Endothelial cell of umbilical vein (primary cell): ENCODE measurements around the gene NTRK2. TPM values are rescaled to one million over a fixed set of nuclear protein-coding genes. Genes with fewer than 3 reads are reported as not detected.

Experiments used
- BruUV-seq: library from RNA; stranded (reverse); fragments of 400-500 nt; replicated peaks from 2 replicates; lab custom pipeline; 2021; lab: Mats Ljungman, UMichigan
- CTCF ChIA-PET: fragments of 300-600, 350-600 bp; sonication (Branson Sonifier 250); formaldehyde crosslinking; loops from one replicate; lab custom pipeline; 2021; ENCODE audit warnings: antibody characterized with exemption, inconsistent platforms; lab: Charles Lee
- POLR2A ChIA-PET: fragments of 300-600, 350-600 bp; sonication (Branson Sonifier 250); formaldehyde crosslinking; loops from one replicate; lab custom pipeline; 2021; ENCODE audit warnings: antibody characterized with exemption, inconsistent platforms; lab: Charles Lee
- DNase-seq: peaks from one replicate; pipeline ENCODE4 v3.0.0-alpha.2; 2011; ENCODE audit warnings: low read depth, low spot score
- FAIRE-seq: peaks from 2 replicates; lab custom pipeline; 2011; peaks lifted over from hg19 to GRCh38; lab: Jason Lieb, UNC
- H2AFZ ChIP-seq: 2 replicates; pipeline ENCODE4 v1.6.0; 2012; ENCODE audit warnings: low read depth, low read length, control low read depth, inconsistent platforms
- H3K27ac ChIP-seq: 2 replicates; pipeline ENCODE4 v1.5.1; 2011; ENCODE audit warnings: low read depth, mild to moderate bottlenecking, control low read depth, low read length, moderate library complexity; ENCODE audit not compliant: insufficient read depth
- H3K27me3 ChIP-seq, 2 experiments: 2 replicates each; pipeline versions ENCODE4 v1.6.0 to v1.6.1; 2011; ENCODE audit warnings: low read length in 2 of 2, mixed read lengths in 1 of 2; ENCODE audit not compliant: control insufficient read depth in 2 of 2, insufficient read depth in 2 of 2
- H3K36me3 ChIP-seq, 2 experiments: 2 replicates in 1 of 2; 3 replicates in 1 of 2; pipeline ENCODE4 v1.5.1; 2011; ENCODE audit warnings: low read length in 2 of 2, mild to moderate bottlenecking in 1 of 2, moderate library complexity in 1 of 2; ENCODE audit not compliant: control insufficient read depth in 2 of 2, insufficient read depth in 2 of 2; ENCODE audit errors: extremely low read depth in 1 of 2
- H3K4me1 ChIP-seq: 3 replicates; pipeline ENCODE4 v1.5.1; 2011; ENCODE audit warnings: mild to moderate bottlenecking, low read length; ENCODE audit not compliant: control insufficient read depth, insufficient read depth; ENCODE audit errors: extremely low read depth
- H3K4me2 ChIP-seq: 2 replicates; pipeline ENCODE4 v1.6.1; 2011; ENCODE audit warnings: low read length, control low read depth, mixed read lengths; ENCODE audit not compliant: insufficient read depth
- H3K4me3 ChIP-seq, 3 experiments: fragments of 200-600 bp in 1 of 3; sonication (generic), shearing (Covaris generic) in 1 of 3; replicated peaks in 1 of 3; 2 replicates each; pipeline ENCODE4 v1.5.1; 2011 to 2016; ENCODE audit warnings: control low read depth in 3 of 3, low read length in 3 of 3, mild to moderate bottlenecking in 2 of 3, inconsistent platforms in 1 of 3, low read depth in 1 of 3, moderate library complexity in 1 of 3; ENCODE audit not compliant: insufficient read depth in 1 of 3
- H3K79me2 ChIP-seq: 2 replicates; pipeline ENCODE4 v1.6.0; 2012; ENCODE audit warnings: low read length, inconsistent platforms; ENCODE audit not compliant: control insufficient read depth, insufficient read depth
- H3K9ac ChIP-seq: replicated peaks from 2 replicates; pipeline ENCODE3; 2011; ENCODE audit warnings: low read length, control low read depth; ENCODE audit not compliant: insufficient read depth; ENCODE audit errors: extremely low read depth
- H3K9me1 ChIP-seq: replicated peaks from 3 replicates; pipeline ENCODE4 v1.6.0; 2011; ENCODE audit warnings: mild to moderate bottlenecking, low read length; ENCODE audit not compliant: control insufficient read depth, insufficient read depth; ENCODE audit errors: extremely low read depth
- H3K9me3 ChIP-seq: replicated peaks from 2 replicates; pipeline ENCODE4 v1.5.1; 2012; ENCODE audit warnings: low read length, inconsistent platforms; ENCODE audit not compliant: control insufficient read depth, insufficient read depth
- H4K20me1 ChIP-seq: replicated peaks from 2 replicates; pipeline ENCODE3; 2011; ENCODE audit warnings: mild to moderate bottlenecking, low read length; ENCODE audit not compliant: control insufficient read depth, insufficient read depth; ENCODE audit errors: extremely low read depth
- EZH2 ChIP-seq: IDR thresholded peaks from 2 replicates; pipeline ENCODE4 v1.6.1; 2012; ENCODE audit warnings: borderline replicate concordance, low read depth, mild to moderate bottlenecking, moderate library complexity, low read length, inconsistent platforms; ENCODE audit not compliant: severe bottlenecking
- FOS ChIP-seq: IDR thresholded peaks from 2 replicates; pipeline ENCODE4 v1.6.1; 2011; ENCODE audit warnings: mild to moderate bottlenecking, low read length, moderate library complexity, borderline replicate concordance; ENCODE audit not compliant: insufficient read depth
- GATA2 ChIP-seq: IDR thresholded peaks from 2 replicates; pipeline ENCODE4 v1.7.0; 2011; ENCODE audit warnings: low read depth, mild to moderate bottlenecking, moderate library complexity, mixed read lengths, low read length; ENCODE audit not compliant: insufficient read length, insufficient read depth
- JUN ChIP-seq: IDR thresholded peaks from 2 replicates; pipeline ENCODE4 v1.6.1; 2011; ENCODE audit warnings: borderline replicate concordance, low read depth; ENCODE audit not compliant: insufficient read length, insufficient read depth
- MAX ChIP-seq: IDR thresholded peaks from 2 replicates; pipeline ENCODE4 v1.6.1; 2011; ENCODE audit not compliant: insufficient read depth, insufficient read length
- MYC ChIP-seq: IDR thresholded peaks from one replicate; pipeline ENCODE4 v1.6.1; 2011; ENCODE audit warnings: mild to moderate bottlenecking, low read depth, low read length
- POLR2A ChIP-seq: IDR thresholded peaks from 2 replicates; pipeline ENCODE4 v1.6.1; 2012; ENCODE audit warnings: low read depth, mild to moderate bottlenecking, control low read depth, low read length
- POLR2AphosphoS5 ChIP-seq: IDR thresholded peaks from 2 replicates; pipeline ENCODE4 v1.6.1; 2012; ENCODE audit warnings: low read depth, mild to moderate bottlenecking, control low read depth, low read length, moderate library complexity; ENCODE audit not compliant: insufficient read depth
- dilution Hi-C: fragments of 300-500 bp; cut with MboI; formaldehyde crosslinking; loops from one replicate; pipeline ENCODE4 v1.15.0; 2019; ENCODE audit warnings: low sequenced_read_pairs; ENCODE audit not compliant: extremely low pct_ligation_motif_present
- intact Hi-C: fragments of 100-400 bp; cut with micrococcal nuclease; formaldehyde crosslinking; loops from one replicate; pipeline ENCODE4 v1.10.0; 2022
- polyA plus RNA-seq, 4 experiments: library from polyadenylated mRNA; depleted of rRNA in 3 of 4; stranded (reverse) in 3 of 4; unstranded in 1 of 4; fragments of >200 nt; gene quantifications; 2 replicates each; pipeline versions ENCODE4 v1.2.1 to v1.2.3, GENCODE V29; 2011 to 2012; ENCODE audit warnings: missing spikeins in 1 of 4
- total RNA-seq: library from RNA; stranded (reverse); gene quantifications from 2 replicates; pipeline ENCODE4 v1.2.3, GENCODE V29; 2021
- TF ChIP-seq, protein P1 (sequence below), 2 donors: IDR thresholded peaks; 1 replicate in 1 of 2; 2 replicates in 1 of 2; pipeline ENCODE4 v1.5.1; 2011; ENCODE audit warnings: low read length in 2 of 2, mild to moderate bottlenecking in 2 of 2, moderate library complexity in 2 of 2, control low read depth in 1 of 2, inconsistent platforms in 1 of 2, low read depth in 1 of 2; ENCODE audit not compliant: insufficient read depth in 1 of 2; ENCODE audit errors: extremely low read depth in 1 of 2

The NTRK2 gene
- total and polyA plus RNA-seq, 2 donors (not counting 3 experiments of a cell fraction or from before 2014, with no cell fraction given), result 0.01 to 0.13 TPM

- intact Hi-C loops (no loop called here), dilution Hi-C loops (no loop called here)
- CTCF ChIA-PET, result interaction anchor here (1.4 kb wide), 1 partner anchor 18 kb away, joined by 5 read pairs; no protein-coding TSS in a partner anchor
- no TSS peak for BruUV-seq
- Histone ChIP-seq H3K9ac (no peak overlapping the region), H3K36me3 (no peaks in the 10 kb centered on the region), H3K4me1 (no peaks in the 10 kb centered on the region), H4K20me1 (no peaks in the 10 kb centered on the region), H3K4me3 (no peak overlapping the region), H3K4me2 (no peak overlapping the region), H3K27me3 (peaks cover 0 to 2% of the 10 kb centered on the region in 2 experiments), H3K27ac (no peak overlapping the region), H3K9me3 (no peaks in the 10 kb centered on the region), H3K9me1 (no peaks in the 10 kb centered on the region), H3K79me2 (no peaks in the 10 kb centered on the region), H2AFZ (no peak overlapping the region)
- no peak for FAIRE-seq
- TF ChIP-seq FOS (no peak), GATA2 (no peak), JUN (no peak), EZH2 (no peak), MAX (no peak), MYC (no peak), POLR2AphosphoS5 (no peak), POLR2A (no peak)
- TF ChIP-seq, protein P1, sequence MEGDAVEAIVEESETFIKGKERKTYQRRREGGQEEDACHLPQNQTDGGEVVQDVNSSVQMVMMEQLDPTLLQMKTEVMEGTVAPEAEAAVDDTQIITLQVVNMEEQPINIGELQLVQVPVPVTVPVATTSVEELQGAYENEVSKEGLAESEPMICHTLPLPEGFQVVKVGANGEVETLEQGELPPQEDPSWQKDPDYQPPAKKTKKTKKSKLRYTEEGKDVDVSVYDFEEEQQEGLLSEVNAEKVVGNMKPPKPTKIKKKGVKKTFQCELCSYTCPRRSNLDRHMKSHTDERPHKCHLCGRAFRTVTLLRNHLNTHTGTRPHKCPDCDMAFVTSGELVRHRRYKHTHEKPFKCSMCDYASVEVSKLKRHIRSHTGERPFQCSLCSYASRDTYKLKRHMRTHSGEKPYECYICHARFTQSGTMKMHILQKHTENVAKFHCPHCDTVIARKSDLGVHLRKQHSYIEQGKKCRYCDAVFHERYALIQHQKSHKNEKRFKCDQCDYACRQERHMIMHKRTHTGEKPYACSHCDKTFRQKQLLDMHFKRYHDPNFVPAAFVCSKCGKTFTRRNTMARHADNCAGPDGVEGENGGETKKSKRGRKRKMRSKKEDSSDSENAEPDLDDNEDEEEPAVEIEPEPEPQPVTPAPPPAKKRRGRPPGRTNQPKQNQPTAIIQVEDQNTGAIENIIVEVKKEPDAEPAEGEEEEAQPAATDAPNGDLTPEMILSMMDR (IDR thresholded peaks at IDR 0.05; ENCODE audit: extremely low read depth in 1 of 2, insufficient read depth in 1 of 2, low read depth in 1 of 2, low read length in 2 of 2), result no peak
- POLR2A ChIA-PET, result no interaction called here
- no peak for DNase-seq
These were observed 119.4 kb downstream of the NTRK2 start for GRCh38 chr9:84788803-84789462.
